ENCODE data around the gene SLC25A21.
"Not testable (repeated sequence)": the region's sequence is repeated elsewhere in the genome, so short reads cannot be mapped to it uniquely, and the experiment has no call there.

Gene SLC25A21

DNA sequence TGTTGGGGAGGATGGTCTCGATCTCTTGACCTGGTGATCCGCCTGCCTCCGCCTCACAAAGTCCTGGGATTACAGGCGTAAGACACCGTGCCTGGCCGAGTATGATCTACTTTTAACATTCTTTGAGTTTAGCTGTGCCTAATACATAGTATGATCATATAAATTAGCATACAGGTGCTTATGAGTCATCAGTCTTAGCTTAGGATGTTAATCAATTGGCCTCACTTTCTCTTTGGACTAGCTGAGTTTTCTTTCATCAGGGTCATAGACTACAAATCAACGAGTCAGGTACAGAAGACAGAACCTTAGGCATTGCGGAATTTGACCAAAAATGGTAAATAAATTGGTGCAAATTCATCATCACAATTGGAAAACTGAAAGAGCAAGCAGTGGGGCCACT, 2.2 kb downstream of the SLC25A21 start:
- no peak for ATAC-seq
- DNase-seq: no peak
- Mint-ChIP-seq H3K27ac (no peak overlapping the region), H3K4me3 (no peak overlapping the region), H3K4me1 (no peaks in the 10 kb centered on the region), H3K9me3 (peaks cover 0 to 6% of the 10 kb centered on the region in 2 donors), H3K27me3 (peaks cover 36% of the 10 kb centered on the region)

DNA sequence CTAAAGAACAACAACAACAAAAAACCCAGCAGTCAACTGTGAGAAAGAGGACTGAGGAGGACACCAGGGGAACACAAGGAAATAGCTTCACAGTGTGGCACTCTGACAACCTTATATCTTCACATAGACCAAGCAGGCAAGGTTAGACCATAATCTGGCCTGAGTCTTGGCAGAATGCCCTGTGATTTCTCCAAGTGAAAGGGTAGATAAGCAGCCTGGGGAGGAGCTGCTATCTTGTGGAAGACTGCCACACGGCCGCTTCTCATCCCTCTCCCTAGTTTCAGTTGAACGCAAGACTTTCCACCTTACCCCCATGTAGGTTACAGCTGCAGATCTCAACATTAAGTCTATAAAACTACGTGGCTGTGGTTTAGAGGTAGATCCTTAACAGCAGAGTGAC, 3.7 kb downstream of the SLC25A21 start:
- no peak for DNase-seq
- Mint-ChIP-seq H3K27me3 (peaks cover 36% of the 10 kb centered on the region), H3K27ac (no peak overlapping the region), H3K9me3 (peaks cover 3 to 6% of the 10 kb centered on the region in 2 donors), H3K4me3 (no peak overlapping the region), H3K4me1 (no peaks in the 10 kb centered on the region)
- ATAC-seq: no peak

DNA sequence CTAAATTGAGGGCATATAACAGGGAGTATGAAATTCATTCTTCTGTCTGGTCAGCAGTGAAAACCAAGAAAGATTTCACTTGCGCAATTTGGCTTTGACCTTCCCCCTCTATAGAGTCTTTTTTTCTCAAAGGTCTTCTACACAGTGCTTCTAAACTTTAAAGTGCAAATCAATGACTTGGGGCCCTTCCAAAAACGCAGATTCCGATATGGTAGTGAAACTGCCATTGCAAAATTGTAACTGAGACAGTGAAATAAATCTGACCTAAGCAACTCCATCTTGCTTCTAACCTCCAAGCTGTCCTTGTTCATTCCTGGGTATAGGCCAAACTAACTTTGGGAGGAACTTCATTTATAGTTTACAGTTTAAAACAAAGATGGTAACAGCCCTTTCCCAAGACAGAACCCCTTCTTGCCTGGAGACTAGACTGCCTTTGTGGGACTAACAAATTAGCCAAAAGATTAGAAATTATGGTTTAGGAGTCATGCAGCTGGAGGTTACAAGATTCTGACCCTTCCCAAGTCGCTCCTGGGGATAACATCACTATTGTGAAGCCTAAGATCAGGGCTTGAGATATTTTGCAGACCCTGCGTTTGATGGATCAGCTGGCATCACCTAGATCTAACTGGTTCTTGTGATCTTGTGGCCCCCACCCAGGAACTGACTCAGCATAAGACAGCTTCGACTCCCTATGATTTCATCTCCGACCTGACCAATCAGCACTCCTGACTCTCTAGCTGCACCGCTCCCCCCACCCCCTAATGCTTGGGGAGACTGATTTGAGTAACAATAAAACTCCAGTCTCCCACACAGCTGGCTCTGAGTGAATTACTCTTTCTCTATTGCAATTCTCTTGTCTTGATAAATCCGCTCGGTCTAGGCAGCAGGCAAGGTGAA, 5.0 kb downstream of the SLC25A21 start:
- no peak overlapping the region for H3K4me3 Mint-ChIP-seq
- H3K4me1 Mint-ChIP-seq: no peaks in the 10 kb centered on the region
- DNase-seq (no peak), ATAC-seq (no peak)
- peaks cover 24% of the 10 kb centered on the region for H3K27me3 Mint-ChIP-seq
- peaks cover 3 to 6% of the 10 kb centered on the region in 2 donors for H3K9me3 Mint-ChIP-seq
- H3K27ac Mint-ChIP-seq: no peak overlapping the region

GRCh38 chr14:37165794-37166193, 6.6 kb downstream of the SLC25A21 start:
- DNase-seq (no peak), ATAC-seq (no peak)
- Mint-ChIP-seq H3K4me1 (no peaks in the 10 kb centered on the region), H3K9me3 (peaks cover 10 to 13% of the 10 kb centered on the region in 2 donors), H3K4me3 (no peak overlapping the region), H3K27me3 (peaks cover 16% of the 10 kb centered on the region), H3K27ac (no peak overlapping the region)

DNA sequence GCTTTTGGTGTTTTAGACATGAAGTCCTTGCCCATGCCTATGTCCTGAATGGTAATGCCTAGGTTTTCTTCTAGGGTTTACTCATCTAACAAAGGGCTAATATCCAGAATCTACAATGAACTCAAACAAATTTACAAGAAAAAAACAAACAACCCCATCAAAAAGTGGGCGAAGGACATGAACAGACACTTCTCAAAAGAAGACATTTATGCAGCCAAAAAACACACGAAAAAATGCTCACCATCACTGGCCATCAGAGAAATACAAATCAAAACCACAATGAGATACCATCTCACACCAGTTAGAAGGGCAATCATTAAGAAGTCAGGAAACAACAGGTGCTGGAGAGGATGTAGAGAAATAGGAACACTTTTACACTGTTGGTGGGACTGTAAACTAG, 10.1 kb downstream of the SLC25A21 start:
- not testable (repeated sequence) for H3K4me1 Mint-ChIP-seq, H3K4me3 Mint-ChIP-seq, ATAC-seq, DNase-seq, H3K27ac Mint-ChIP-seq, H3K27me3 Mint-ChIP-seq
- H3K9me3 Mint-ChIP-seq: peaks cover 14 to 27% of the 10 kb centered on the region in 2 donors

DNA sequence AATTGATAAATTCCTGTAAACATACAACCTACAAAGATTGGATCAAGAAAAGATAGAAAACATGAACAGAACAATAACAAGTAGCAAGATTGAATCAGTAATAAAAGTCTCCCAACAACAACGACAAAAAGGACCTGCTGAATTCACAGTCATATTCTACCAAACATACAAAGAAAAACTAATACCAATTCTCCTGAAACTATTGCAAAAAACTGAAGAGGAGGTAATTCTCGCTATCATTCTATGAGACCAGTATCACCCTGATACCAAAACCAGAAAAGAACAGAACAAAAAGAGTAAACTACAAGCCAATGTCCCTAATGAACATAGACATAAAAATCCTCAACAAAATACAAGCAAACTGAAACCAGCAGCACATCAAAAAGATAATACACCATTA, 14.4 kb downstream of the SLC25A21 start:
- Mint-ChIP-seq H3K27ac (no peak overlapping the region), H3K4me3 (no peak overlapping the region), H3K4me1 (no peaks in the 10 kb centered on the region), H3K27me3 (no peaks in the 10 kb centered on the region), H3K9me3 (peaks cover 16 to 52% of the 10 kb centered on the region in 2 donors)
- no peak for ATAC-seq
- DNase-seq: no peak

- no peak overlapping the region for H3K27ac Mint-ChIP-seq
- H3K4me1 Mint-ChIP-seq: no peaks in the 10 kb centered on the region
- no peak overlapping the region for H3K4me3 Mint-ChIP-seq
- no peaks in the 10 kb centered on the region for H3K27me3 Mint-ChIP-seq
- no peak for DNase-seq
- peaks cover 6 to 42% of the 10 kb centered on the region in 2 donors for H3K9me3 Mint-ChIP-seq
- no peak for ATAC-seq
Measured at GRCh38 chr14:37153483-37153882, 18.9 kb downstream of the SLC25A21 start.

- Mint-ChIP-seq H3K4me1 (no peaks in the 10 kb centered on the region), H3K27me3 (no peaks in the 10 kb centered on the region), H3K9me3 (peaks cover 6 to 38% of the 10 kb centered on the region in 2 donors), H3K4me3 (no peak overlapping the region), H3K27ac (no peak overlapping the region)
- ATAC-seq (no peak), DNase-seq (no peak)
Measured at GRCh38 chr14:37153005-37153404, 19.4 kb downstream of the SLC25A21 start.

- H3K4me3 Mint-ChIP-seq: no peak overlapping the region
- DNase-seq: no peak
- H3K27me3 Mint-ChIP-seq: no peaks in the 10 kb centered on the region
- no peak overlapping the region for H3K27ac Mint-ChIP-seq
- no peaks in the 10 kb centered on the region for H3K4me1 Mint-ChIP-seq
- peaks cover 9 to 21% of the 10 kb centered on the region in 2 donors for H3K9me3 Mint-ChIP-seq
- peak; percentile 46 for ATAC-seq
Measured at GRCh38 chr14:37150414-37150813, 22.0 kb downstream of the SLC25A21 start.

DNA sequence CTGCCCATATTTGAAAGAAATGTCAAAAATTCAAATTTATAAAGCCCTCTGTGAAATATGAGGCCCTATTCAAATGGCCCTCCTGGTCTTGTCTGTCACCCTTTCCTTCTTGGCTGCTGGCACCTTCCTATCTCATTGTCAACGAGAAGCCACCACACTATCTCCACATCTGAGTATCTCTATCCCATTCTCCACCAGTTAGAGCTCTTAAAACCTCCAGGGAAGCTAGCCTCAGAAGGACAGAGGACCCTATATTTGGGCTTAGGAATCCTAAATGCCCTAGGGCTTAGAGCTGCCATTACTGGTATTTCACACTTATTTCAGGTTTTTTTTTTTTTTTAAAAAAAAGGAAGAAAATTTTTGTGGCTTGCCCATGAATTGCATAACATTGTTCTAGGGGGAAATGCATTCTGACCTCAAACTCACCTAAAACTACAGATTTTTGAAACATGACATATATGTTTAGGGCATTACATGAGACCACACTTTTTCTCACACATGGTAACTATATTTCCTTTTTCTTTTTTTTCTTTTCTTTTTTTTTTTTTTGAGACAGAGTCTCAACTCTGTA, 25.0 kb downstream of the SLC25A21 start:
- peaks cover under 1 to 4% of the 10 kb centered on the region in 2 donors for H3K9me3 Mint-ChIP-seq
- no peak overlapping the region for H3K4me3 Mint-ChIP-seq
- H3K27me3 Mint-ChIP-seq: no peaks in the 10 kb centered on the region
- no peak for DNase-seq
- no peak overlapping the region for H3K27ac Mint-ChIP-seq
- no peak for ATAC-seq
- no peaks in the 10 kb centered on the region for H3K4me1 Mint-ChIP-seq

DNA sequence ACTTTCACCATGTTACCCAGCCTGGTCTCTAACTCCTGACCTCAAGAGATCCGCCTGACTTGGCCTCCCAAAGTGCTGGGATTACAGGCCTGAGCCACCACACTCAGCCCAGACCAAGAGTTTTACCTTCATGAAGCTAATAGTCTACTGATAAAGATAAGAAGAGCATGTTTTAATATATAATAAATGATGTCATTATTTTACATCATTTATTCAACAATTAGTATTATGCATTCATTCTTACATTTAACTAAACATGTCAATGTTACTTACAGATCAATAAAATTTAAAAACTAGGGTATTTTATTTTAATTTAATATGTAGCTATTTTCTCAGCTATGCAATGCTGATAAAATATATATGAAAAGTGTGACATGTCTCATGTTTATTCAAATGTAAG, 26.0 kb downstream of the SLC25A21 start:
- H3K27me3 Mint-ChIP-seq, H3K4me1 Mint-ChIP-seq, ATAC-seq, DNase-seq, H3K27ac Mint-ChIP-seq, H3K4me3 Mint-ChIP-seq, H3K9me3 Mint-ChIP-seq: not testable (repeated sequence)

GRCh38 chr14:37145395-37145794, 27.0 kb downstream of the SLC25A21 start:
- no peak for ATAC-seq
- Mint-ChIP-seq H3K27me3 (no peaks in the 10 kb centered on the region), H3K4me1 (no peaks in the 10 kb centered on the region), H3K27ac (no peak overlapping the region), H3K4me3 (no peak overlapping the region), H3K9me3 (peaks cover 0 to 4% of the 10 kb centered on the region in 2 donors)
- DNase-seq: no peak

DNA sequence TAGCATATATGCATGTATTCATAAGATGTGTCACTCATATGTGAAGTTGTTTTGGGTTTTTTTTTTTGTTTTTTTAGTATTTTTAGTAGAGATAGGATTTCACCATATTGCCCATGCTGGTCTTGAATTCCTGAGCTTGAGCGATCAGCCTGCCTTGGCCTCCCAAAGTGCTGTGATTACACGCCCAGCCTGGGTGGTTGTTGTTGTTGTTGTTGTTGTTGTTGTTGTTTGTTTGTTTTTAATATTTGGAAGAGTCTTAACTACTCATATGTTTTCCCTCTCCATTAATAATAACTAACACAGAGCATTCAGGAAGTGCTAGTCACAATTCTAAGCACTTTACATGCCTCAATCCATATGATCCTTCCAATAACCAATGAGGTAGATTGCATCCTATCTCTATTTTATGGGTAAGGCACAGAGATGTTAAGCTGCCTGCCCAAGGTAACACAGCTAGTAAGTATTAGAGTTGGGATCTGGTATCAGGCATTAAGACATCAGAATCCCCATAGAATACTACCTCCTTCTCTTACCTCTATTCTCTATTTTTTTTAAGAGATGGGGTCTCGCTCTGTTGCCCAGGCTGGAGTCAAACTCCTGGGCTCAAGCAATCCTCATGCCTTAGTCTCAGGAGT, 27.6 kb downstream of the SLC25A21 start:
- DNase-seq (no peak), ATAC-seq (no peak)
- no peaks in the 10 kb centered on the region for H3K27me3 Mint-ChIP-seq
- no peak overlapping the region for H3K27ac Mint-ChIP-seq
- peaks cover 0 to 4% of the 10 kb centered on the region in 2 donors for H3K9me3 Mint-ChIP-seq
- H3K4me3 Mint-ChIP-seq: no peak overlapping the region
- no peaks in the 10 kb centered on the region for H3K4me1 Mint-ChIP-seq

DNA sequence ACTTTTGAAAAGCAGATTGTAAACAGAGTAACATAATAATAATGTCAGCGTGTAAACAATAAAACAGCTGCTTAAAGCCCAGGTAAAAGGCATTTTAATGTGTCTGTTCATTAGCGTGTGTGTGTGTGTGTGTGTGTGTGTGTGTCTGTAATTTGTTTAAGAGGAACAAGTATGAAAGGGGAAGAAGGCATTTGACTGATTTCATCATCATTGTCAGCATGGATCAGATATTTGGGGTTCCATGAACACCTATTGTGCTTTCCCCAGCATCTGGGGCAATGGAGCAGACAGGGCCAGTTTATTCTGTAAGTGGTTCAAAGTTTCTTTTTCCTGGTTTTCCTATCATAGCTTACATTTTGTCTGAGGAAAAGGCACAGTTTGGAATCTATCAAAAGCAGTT, 28.9 kb downstream of the SLC25A21 start:
- ATAC-seq (no peak), DNase-seq (no peak)
- H3K27ac Mint-ChIP-seq: no peak overlapping the region
- H3K4me3 Mint-ChIP-seq: no peak overlapping the region
- H3K9me3 Mint-ChIP-seq: peaks cover 0 to 4% of the 10 kb centered on the region in 2 donors
- no peaks in the 10 kb centered on the region for H3K27me3 Mint-ChIP-seq
- no peaks in the 10 kb centered on the region for H3K4me1 Mint-ChIP-seq

DNA sequence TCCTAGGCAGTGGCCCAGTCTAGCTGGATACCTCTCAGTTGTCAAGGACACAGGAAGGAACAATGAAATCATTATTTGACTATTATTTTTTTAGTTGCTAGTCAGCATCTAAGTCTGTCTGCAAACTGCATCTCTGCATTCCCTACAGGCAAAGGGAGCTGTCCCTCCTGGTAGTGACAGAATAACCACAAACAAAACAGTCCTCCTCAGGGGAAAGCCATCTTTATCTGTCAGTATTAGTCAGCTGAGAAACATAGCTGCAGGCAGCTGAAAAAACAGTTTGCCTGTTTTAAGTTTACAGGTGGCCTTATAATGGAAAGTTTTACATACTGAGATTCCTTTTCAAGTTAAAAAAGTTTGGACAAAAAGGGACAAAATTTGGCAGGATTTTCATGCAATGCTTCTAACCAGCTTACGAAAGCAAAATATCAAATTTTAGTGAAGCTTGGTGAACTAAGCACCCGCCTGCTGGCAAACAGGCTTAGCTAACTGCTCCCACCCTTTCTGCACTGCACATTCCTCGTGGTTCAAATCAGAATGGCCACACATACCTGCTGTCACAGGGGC, 29.5 kb downstream of the SLC25A21 start:
- Mint-ChIP-seq H3K9me3 (peaks cover 0 to 4% of the 10 kb centered on the region in 2 donors), H3K27ac (no peak overlapping the region), H3K4me1 (no peaks in the 10 kb centered on the region), H3K4me3 (no peak overlapping the region), H3K27me3 (no peaks in the 10 kb centered on the region)
- no peak for ATAC-seq
- no peak for DNase-seq

GRCh38 chr14:37140176-37140575, 32.2 kb downstream of the SLC25A21 start:
- ATAC-seq (no peak), DNase-seq (no peak)
- Mint-ChIP-seq H3K4me1 (no peaks in the 10 kb centered on the region), H3K27ac (no peak overlapping the region), H3K4me3 (no peak overlapping the region), H3K27me3 (no peaks in the 10 kb centered on the region), H3K9me3 (no peaks in the 10 kb centered on the region)

Measured in stimulated activated naive CD8-positive, alpha-beta T cell treated with anti-CD3 and anti-CD28 coated beads, Interleukin-15, amount 100 ng/mL, for 72 hours (primary cell).